NOMO-1 treated with DMSO at 0.1 percent for 48 hours (cell line): ENCODE data around the gene OR4D2.

Experiments
- DNase-seq: peaks from one replicate; lab custom pipeline; 2025; ENCODE audit not compliant: unreplicated experiment; lab: John Stamatoyannopoulos, UW

OR4D2 gene

DNA sequence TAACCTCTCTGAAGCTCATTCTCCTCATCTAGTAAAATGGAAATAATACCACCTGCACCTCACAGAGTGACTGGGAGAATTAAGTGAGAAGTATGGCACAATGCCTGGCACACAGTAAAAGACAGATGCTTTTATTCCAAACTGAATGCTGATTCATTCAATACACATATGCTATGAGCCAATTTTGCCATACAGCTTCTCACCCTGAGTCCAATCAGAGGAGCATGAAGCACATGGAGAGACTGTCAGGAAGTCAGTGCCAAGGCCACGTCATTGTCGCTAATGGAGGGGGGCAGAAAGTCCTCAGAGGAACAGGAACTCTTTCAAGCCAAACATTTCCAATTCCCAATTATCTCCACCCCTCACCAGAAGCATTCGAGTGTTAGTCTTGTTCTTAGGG is 40.7 kb downstream of the OR4D2 start:
- no peak for DNase-seq

- DNase-seq, result no peak
Observed at GRCh38 chr17:58208344-58208743, 41.6 kb downstream of the OR4D2 start.

GRCh38 chr17:58210922-58211321 is 44.1 kb downstream of the OR4D2 start:
- DNase-seq, result no peak

DNA sequence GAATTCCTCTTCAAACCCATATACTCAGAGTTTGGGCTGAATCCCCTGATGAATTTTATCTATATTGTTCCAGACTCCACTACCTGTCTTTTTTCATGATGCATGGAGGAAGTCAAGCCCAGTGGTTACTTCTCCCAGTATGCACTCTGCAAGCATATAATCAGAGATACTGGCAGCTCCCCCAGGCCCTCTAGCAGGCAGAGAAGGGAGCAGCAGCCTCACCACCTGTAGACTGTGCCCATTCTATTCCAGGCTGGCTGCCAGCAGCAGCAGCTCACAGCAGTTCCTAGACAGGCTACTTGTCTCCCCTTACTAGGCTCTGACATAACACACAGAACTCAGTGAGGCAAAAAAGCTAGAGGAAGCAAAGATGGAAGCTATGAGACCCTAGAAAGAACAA is 48.9 kb downstream of the OR4D2 start:
- DNase-seq, result no peak

- DNase-seq, result no peak
Observed at GRCh38 chr17:58217766-58218165, 51.0 kb downstream of the OR4D2 start.

DNA sequence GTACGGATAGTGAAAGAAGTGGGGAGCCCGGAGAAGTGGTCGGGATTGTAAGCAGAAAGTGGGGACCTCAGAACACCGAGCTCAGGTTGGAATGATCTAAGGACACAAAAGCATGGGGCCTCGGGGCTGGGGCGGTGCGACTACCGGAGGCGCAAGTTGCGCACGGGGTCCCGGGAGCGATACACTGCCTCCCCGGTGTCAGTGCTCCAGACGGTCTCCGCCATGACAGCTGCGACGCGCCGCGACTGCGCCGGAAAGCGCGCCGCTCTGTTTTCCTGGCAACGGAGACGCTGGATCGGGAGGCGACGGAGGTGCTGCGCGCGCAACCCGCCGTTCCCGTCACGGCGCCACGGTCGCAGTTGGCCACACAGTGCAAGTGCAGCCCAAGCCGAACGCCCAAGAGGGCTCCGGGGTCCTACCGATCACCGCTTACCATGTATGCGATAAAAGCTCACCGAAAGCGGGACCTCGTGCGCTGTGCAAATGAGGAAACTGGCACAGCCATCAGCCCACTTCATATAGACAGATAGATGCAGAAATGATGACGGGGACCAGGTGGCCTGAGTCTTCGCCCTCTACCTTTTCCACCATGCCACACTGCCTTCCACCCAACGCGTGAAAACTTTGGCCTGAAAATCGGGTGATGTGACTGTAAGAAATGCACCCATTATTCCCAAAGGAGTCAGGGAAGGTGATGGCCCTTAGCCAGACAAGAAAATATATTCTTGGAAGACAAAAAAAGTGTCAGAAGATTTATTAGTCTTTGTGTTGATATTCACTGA is 52.4 kb downstream of the OR4D2 start, which contains the start of gene MKS1:
Gene MKS1, minus strand, starts transcription at position 249 of the 782 bp plus-strand sequence. Its CDS starts 25 bp downstream, at position 224.
- peak; percentile 94 for DNase-seq

DNA sequence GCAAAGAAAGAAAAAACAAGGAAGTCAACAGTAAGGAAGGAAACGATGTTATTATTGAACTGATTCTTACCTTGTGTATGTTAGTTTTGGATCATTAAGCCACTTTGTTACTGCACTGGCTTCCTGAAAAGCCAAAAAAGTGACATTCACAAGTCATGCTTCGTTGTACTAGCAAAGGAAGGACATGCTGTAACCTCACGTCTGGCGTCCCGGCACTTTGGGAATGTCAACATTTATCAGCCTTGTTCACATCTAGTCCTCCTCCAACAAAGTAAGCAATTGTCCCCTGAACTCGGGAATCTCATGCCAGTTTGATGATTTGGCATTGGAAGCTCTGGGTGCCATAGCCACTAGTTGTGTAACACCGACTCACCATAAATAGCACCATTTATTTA is 53.0 kb downstream of the OR4D2 start:
- DNase-seq, result peak; percentile 42
